HG02973 (cell line): Measurements from ENCODE around the gene EXD3.

ENCODE experiments used
- ATAC-seq: cut with Tn5 transposase; IDR thresholded peaks from one replicate; pipeline ENCODE4 v1.9.1; 2021; ENCODE audit warnings: moderate library complexity; ENCODE audit not compliant: unreplicated experiment

EXD3 gene

DNA sequence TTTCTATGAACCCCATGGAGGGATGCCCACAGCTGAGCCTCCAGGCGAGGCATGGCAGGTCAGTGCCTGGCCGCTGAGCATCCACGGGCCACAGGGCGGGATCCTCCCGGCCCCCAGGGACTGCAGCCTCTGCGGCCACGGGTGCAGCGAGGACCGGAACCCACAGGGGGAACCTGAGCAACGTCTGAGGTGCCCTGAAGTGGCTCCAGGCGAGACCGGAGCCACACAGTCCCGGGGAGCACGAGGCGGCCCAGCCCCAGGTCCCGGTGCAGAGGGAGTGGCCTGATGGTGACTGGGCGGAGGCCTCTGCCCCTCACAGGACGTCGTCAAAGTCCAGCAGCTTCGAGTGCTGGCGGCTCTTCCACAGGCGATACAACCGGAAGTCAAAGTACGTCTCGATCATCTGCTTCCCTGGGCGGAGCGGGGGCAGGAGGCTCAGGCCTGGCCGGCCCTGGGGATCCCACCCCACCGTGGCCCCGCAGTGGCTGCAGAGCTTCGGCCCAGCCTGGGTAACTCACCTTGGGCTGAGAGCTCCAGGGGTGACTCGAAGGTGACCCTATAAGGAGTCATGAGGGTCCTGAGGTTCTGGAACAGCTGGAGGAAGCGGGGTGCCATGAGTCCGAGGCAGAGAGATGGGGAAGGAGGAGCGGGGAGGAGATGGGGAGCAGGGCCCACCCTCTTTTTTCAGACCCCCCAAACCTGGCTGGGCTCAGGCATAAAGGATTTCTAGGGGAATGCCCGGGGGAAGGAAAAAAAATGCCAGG lies 26.3 kb upstream of the EXD3 start:
- no peak for ATAC-seq

DNA sequence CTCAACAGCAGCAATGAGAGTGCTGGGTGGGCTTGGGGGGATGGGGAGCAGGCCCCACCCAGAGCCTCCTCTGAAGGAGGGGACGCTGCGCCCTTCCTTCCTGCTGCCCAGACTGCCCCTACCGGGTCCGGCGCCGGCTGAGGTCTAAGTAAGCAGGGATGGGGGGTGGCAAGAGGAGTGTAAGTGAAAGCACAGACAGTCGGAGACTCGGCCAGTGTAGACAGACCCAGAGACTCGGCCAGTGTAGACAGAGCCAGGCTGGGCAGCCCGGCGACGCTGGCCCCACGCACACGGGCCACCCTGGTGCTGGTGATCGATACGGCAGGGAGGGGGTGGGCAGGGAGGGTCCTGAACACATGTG lies 25.6 kb upstream of the EXD3 start:
- ATAC-seq: no peak

DNA sequence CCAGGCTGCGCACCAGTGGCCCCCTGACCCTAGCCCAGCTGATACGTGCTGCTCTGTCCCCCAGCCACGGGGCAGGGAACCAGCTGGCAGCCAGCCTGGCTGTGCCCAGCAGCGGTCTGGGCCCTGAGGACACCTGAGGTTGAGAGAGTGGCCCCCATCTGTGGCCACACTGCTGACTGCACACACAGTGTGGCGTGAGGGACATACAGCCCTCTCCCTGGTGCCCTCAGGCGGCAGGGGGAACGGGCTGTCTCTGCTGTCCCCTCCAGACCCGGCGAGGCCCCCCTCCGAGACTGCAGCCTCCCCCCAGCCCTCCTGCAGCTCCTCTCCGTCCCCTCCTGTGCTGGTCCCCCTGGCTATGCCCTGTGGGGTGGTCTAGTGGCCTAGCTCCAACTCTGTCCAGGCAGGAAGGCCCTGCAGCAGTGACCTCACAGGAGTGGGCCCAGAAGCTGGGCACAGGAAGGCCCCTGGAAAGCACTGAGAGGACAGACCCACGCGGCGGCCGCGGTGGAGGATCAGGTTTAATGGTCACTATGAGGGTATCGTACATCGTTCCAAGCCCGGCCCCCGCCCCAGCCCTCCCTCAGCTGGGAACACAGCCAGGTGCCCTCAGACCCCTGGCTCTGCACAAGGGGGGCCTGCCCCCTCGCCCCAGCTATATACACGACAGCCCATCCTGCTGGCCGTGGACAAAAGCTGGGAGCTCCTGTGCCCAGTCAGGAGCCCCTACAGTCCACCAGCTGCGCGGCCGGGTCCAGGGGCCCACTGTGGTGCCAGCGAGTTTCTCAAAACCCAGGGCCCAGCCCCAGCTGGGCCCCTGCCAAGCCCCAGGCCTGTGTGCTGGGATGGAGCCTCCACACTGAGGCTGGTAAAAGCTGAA lies 25.0 kb upstream of the EXD3 start:
- no peak for ATAC-seq

DNA sequence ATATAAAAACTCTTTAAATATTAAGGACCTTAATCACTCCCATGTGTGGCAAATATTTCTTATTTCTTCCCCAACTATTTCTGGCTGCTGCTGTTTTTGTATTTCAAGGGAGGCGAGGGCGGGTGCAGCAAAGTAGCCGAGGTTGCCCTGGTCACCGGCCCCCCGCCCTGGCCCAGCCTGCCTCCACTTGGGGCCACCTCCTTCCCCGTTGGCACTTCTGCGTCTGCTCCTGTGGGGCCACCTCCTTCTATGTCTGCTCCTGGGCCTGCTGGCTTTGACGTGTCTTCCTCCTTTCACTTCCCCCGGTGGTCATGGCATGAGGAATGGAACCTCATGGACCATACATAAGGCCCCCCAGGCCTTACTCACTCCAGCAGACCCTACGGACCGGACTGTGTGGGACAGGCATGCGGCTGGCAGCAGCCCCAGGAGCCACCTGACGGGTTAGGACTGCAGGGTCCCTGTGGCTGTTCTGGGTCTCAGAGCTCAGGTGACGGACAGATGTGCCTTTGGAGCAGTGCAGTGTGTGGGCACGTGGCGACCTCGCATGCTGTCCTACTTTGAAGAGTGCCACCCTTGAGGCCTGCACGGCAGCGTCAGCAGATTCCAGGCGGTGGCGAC lies 24.0 kb upstream of the EXD3 start:
- no peak for ATAC-seq

DNA sequence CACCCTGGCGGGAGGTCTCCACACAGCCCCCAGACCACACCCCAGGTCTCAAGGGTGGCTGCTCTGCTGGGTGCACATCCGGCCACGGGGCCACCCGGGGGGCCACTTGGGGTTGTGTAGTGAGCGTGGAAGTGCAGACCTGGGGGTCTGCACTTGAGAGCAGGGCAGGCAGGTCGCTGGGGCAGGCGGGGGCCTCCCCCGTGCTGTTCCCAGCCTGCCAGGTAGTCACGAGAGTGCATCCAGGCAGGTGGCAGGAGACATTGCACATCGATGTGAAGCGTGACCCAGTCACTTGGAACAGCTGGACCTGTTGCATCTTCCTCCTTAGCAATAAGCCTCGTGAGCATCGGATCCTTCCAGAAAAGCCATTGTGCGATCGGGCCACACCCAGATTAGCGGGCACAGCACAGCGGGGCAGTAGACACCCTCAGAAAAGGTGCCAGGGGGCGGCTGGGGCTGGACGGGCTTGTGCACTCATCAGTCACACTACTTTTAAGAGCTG lies 23.0 kb upstream of the EXD3 start:
- ATAC-seq: no peak

DNA sequence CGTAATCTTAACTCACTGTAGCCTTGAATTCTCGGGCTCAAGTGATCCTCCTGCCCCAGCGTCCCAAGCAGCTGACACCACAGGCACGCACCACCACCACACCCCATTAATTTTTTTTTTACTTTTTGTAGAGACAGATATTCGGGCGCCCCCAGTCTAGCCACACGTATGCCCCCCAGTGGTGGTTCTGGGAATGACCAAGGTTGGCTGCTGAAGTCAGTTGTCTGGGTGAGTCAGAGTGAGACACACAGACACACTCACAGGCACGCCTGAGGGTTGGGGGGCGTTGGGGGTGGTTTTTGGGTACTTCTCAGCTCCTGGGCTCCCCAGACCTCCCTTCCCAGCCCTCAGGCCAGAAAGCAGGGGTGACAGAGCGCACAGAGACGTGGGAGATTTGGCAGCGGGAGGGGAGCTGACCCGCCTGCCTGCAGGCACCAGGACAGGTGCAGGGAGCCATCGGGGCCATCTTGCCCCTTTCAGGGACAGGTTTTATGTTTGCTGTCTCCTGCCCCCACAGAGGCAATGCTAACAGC lies 22.4 kb upstream of the EXD3 start:
- ATAC-seq: no peak

DNA sequence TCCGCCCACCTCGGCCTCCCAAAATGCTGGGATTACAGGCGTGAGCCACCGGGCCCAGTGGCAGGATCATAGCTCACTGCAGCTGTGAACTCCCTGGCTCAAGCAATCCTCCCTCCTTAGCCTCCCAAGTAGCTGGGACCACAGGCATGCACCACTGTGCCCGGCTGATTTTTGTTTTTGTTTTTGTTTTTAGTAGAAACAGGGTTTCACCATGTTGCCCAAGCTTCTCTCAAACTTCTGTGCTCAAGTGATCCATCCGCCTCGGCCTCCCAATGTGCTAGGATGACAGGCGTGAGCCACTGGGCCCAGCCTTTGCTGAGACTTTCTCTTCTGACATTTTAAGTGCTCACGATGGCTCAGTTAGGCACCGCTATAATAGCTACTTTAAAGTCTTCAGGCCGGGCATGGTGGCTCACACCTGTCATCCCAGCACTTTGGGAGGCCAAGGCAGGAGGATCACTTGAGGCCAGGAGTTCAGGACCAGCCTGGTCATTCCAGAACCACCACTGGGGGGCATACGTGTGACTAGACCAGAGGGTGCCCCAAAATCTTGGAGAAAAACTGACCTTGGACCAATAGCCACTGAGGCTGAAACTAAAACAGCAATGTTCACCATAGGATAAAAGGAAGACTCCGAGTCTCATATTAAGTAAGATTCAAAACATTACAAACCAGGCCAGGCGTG lies 21.3 kb upstream of the EXD3 start:
- no peak for ATAC-seq

DNA sequence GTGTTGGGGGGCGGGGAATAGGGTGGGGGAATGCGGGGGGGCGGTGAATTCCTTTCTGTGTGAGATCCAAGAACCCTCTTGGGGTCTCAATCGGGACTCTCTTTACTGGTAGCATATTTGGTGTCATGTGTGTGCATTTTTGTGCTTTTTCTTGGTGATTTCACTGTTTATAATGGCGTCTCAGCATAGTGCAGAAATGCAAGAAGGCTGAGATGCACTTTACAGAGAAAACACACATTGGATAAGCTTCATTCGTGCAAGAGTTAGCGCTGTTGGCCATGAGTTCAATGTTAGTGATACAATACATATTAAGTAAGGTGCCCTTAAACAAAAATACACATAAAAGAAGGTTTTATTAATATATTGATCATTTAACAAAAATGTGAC lies 19.0 kb upstream of the EXD3 start:
- ATAC-seq: no peak

DNA sequence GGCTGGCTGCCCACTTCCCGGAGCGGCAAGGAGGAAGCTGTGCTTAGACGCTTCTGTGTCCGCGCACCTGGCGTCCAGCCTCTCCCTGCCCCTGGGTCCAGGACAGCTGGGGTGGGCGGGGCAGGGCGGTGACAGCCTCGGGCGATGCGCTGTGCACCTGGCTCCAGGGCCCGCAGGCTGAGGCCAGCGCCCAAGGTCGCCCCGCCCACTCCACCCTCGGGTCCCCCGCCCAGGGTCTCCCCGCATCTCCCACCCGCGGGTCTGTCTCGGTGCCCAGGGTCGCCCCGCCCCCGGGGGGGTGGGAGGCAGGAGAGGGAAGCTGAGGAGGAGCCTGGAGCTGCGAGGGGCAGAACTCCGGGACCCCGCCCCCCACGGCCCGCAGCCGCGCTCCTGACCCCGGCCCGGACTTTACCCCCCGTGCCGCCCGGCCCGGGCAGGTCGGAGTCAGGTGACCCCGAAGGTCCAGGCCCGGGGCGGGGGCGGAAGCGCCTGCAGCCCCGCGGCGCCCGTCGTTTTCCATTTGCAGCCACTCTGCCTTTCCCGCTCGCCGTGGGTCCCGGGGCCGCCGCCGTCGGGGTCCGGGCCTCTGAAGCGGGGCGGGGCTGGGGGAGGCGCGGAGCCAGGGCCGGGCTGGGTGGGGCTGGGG lies 18.4 kb upstream of the EXD3 start, which contains the start of gene ENTPD8:
Gene ENTPD8 (minus strand): TSS at position 69 of the 646 bp plus-strand sequence. CDS start 3,072 bp downstream, outside the sequence.
- no peak for ATAC-seq

DNA sequence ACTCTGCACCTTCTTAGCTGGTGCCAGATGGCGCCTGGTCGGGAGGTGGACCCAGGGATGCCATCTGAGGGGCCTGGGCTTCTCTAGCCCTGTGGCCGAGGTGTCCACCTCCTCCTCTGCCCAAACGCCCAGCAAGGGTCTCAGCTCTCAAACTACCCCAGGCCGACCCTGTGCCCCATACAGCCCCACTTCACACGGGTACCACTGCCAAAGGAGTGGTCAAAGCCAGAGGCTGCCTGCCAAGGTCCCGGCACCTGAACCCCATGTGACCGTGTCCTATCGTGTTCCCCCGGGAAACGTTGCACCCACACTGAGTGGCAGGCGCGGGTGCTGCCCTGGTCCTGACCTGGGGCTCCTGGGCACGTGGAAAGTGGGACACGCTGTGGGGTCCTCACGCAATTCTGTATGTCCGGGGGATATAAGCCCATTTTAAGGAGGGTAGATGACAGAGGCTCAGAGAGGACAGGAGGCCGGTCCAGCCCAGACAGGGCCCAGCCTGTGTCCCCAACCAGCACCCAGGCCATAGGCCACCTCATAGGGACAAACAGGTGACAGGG lies 16.3 kb upstream of the EXD3 start:
- no peak for ATAC-seq

DNA sequence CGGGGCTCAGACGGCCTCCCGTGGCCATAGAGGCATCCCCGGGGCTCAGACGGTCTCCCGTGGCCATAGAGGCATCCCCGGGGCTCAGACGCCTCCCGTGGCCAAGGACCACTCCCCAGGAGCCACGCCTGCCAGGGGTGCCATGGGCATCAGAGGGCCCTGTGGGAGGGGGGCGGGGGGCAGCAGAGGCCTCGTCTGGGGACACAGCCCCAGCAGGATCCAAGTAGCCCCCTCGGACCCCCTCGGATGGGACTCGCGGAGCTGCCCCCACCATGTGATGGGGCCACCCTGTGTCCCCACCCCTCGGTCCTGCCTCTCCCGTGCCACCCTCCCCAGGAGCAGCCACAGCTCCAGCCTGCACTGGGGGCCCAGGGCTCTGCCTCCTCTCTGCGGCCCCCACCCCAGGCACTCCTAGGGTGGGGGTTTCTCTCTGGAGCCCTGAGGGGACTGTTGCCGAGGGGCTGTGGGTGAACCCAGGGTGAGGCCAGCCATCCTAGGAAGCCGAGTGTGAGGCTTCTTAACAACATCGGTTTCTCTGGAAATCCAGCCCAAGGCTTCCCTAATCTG lies 15.7 kb upstream of the EXD3 start:
- no peak for ATAC-seq

DNA sequence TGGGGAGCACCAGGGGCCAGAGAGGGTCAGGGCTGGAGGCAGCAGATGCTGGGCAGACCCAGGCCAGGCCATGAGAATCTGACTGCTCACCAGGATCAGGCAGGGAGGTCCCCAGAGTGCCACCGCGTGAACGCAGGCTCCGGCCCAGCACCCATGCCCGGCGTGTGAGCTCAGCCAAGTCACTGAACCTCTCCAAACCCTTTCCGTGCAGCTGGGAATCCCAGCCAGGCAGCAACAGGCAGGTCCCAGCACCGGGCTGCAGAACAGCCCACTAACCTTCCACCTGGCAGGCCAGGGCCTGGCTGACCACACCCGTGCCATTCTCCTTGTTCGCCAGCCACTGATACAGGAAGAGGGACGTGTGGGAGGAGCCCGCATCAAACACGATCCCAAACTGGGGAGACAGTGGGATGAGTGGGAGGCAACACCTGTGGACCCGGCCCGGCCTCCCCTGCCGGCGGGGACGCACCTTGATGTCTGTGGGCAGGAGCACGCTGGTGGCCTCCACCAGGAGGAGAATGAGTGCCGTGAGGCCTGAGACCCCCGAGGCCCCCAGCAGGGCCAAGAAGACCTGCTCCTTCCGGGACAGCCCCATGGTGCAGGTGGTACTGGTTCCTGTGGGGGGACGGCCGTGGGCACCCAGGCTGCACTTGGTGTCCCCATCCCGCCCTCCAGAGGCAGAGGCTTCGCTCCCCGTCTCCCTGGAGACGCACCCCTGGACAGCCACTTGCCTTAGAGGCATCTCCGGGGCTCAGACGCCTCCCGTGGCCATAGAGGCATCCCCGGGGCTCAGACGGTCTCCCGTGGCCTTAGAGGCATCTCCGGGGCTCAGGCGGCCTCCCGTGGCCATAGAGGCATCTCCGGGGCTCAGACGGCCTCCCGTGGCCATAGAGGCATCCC lies 15.0 kb upstream of the EXD3 start:
- no peak for ATAC-seq

DNA sequence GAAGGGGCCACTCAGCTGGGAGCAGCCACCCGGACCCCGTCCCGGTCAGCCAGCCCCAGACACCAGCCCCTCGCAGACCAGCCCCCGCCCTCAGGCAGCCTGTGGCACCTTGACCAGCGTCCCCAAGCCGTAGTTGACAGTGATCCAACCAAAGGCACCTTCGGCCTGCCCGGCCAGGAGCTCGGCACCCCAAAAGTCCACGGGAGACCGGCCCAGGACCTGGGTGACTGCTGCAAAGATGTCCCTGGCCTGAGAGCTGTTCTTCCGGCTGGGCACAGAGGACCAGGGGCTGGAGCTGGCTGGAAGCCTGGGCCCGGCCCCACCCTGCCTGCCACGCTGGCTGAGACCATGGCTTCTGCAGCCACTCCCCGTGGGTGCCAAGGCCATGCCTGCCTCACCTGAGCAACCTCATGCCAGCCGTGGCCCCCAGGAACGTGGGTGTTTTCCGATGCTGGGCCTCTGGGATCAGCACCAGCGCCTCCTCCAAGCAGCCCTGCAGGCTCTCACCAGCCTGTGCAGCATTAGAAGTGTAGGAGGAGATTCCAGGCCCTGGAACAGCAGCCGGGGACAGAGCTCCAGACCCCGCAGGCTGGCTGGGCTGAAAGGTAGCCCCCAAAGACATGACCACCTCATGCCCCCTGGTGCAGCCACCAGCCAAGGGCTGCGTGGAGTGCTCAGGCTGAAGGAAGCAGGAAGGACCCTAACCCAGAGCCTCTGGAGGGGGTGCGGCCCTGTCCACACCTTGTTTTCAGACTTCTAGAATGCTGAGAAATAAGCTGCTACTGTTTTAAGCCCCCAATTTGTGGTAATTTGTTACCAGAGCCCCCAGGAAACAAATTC lies 14.0 kb upstream of the EXD3 start:
- no peak for ATAC-seq

DNA sequence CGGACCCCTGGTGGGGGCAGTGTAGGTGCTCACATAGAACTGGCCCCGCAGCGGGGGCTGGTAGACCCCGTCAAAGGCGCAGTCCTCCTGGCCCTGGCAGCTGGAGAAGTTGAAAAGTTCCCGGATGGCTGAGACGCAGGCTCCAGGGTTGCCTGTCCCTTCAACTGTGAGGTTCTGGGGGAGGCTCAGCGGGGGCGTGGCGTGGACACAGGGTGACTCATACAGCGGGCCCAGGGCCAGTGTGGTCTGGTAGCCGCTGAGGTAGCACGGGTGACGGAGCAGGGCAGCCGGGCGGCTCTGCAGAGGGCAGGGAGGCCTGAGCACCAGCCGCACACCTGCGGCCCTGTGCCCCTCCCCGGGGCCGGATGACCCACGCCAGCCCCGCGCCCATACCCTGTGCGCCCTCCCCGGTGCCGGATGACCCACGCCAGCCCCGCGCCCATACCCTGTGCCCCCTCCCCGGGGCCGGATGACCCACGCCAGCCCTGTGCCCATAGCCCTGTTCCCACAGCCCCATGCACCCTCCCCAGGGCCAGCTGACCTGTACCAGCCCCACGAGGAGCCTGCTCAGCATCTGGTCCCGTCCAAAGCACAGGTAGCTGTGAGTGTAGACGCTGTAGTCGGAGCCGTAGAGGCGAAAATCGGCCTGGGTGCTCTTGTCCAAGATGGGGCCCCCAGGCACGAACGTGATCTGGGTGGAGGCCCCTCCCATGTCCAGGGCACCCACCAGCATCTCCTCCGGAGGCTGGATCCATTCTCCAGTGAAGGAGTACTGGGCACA lies 13.2 kb upstream of the EXD3 start:
- ATAC-seq: no peak

DNA sequence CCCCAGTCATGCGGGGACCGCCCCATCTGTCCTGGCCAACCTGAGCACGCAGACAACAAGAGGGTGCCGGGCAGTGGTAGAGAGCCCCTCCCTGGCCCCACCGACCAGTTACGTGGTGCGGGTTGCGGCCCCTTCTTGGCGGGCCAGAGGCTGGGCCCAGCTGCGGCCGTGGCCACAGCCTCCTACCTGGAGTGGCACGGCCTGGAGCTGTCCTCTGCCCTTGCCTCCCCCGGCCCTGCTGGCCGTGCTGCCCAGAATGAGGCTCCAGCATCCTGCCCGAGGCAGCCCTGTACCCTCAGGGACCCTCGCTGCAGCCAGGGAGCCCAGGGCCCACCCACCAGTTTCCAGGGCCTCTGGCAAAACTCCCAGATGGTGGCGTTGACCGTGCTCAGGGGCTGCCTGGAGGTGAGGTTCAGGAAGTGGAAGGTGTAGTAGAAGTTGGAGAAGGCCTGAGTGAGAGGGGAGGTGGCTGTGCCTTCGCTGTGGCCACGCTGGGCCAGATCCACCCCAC lies 12.5 kb upstream of the EXD3 start:
- ATAC-seq: no peak

DNA sequence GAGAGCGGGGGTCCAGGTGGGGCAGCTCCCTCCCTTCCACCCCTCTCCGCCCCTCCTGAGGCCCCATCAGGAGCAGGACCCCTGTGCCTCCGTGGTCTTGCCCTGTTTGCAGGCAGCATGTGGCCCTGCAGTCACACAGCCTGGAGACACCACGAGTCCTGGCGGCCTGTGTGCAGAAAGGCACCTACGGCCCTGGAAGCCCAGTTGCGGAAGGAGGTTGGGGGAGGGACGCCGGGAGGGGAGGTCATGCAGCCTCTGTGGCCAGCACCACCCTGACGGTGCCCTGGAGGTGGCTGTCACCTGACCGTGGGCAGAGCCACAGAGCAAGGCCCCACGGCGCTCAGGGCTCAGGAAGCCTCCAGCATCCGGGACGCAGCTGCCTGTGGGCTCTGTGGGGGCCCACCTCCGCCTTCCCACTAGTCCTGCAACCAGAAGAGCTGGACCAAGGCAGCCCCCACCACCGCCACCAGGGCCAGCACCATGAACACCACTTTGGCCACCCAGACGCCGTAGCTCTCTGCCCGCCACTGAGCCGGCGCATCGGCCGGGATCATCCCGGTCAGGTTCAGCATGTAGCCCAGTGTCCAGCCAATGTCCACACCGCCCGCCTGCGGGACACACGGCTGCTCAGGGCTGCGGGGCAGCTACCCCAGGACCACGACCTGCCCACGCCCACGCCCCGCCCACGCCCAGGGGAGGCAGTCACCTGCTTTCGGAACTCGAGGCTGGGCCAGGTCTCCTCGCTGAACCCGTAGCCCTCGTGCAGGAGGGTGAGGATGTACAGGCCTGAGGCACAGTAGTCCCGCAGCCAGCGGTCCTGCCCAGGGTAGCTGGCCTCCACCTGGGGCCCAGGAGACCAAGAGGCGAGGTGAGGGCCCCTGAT lies 11.8 kb upstream of the EXD3 start:
- ATAC-seq: no peak
